Smooth muscle cell of the coronary artery (primary cell): ENCODE results near the gene KLHDC3. TPM values are rescaled to one million over a fixed set of nuclear protein-coding genes. Genes with fewer than 3 reads are reported as not detected.

ENCODE experiments used
- total RNA-seq: library from RNA; depleted of rRNA; stranded (reverse); fragments of >200 nt; gene quantifications from 2 replicates; pipeline ENCODE4 v1.2.3, GENCODE V29; 2014; ENCODE audit warnings: low replicate concordance

Gene KLHDC3, protein sequence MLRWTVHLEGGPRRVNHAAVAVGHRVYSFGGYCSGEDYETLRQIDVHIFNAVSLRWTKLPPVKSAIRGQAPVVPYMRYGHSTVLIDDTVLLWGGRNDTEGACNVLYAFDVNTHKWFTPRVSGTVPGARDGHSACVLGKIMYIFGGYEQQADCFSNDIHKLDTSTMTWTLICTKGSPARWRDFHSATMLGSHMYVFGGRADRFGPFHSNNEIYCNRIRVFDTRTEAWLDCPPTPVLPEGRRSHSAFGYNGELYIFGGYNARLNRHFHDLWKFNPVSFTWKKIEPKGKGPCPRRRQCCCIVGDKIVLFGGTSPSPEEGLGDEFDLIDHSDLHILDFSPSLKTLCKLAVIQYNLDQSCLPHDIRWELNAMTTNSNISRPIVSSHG
- total RNA-seq, result 77.9 and 99.2 TPM in 2 replicates

DNA sequence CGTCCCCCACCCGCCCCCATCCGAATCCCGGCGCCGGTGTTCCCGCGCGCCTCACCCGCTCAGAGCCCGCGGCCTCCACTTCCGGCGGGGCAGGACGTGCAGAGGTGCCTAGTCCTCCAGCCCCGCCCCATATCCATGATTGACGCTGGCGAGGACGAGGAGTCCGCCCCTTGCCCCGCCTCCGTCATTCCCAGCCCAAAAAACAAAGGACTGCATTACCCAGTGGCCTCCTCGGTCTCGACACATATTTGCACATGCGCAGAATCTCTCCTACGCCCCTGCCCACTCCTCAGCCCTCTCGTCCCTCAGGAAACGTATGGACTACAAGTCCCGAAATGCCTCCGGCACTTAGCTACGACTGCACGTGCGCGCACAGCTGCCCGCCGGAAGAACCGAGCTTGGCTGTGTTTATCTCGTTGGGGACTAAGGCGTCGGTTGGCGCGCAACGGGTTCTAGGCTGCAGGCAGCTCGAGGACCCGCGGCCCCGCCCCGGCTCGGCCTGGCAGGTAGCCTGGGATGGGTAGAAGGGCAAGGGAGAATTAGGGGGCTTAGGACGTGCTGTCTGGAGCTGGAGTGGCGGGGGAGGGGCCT, at the start of gene KLHDC3, which contains the start of gene MEA1:
KLHDC3 (plus strand) TSS at position 407 of the 591 bp plus-strand sequence. CDS start 2,944 bp downstream, outside the sequence.
MEA1 (minus strand) TSS at position 104 of the 591 bp plus-strand sequence. CDS start 133 bp downstream, outside the sequence.

DNA sequence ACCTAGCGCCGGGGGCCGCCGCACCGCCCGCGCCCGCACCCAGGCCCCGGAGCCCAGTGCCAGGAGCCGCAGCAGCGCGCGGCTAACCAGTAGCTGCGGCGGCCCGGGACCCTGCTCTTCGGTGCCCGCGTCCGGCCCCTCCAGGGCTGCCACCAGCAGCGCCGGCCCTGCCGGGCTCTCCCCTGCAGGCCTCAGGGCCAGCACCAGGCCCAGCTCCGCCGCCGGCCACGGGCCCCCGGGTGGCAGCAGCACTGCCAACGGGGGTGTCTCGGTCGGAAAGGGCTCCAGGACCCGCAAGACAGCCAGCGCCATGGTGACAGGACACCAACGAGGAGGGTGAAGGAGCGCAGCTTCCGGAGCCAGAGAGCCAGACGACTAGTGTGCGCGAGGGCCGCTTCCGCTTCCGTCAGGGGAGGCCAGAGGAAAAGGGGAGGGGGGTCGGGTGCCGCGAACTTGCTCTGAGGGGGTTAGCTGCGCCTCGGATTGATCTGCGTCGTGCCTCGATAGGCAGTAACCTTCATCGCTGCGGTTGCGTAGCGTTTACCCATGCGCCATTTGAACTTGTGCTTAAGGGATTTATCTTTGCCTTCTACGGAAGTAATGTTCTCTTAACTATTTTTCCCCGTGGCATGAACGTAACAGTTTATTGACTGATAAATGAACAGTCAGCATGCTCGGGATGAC, 35.1 kb upstream of the KLHDC3 start, which contains the start of gene PEX6:
PEX6 (minus strand) TSS at position 343 of the 684 bp plus-strand sequence; CDS start at position 312, 31 bp downstream.

DNA sequence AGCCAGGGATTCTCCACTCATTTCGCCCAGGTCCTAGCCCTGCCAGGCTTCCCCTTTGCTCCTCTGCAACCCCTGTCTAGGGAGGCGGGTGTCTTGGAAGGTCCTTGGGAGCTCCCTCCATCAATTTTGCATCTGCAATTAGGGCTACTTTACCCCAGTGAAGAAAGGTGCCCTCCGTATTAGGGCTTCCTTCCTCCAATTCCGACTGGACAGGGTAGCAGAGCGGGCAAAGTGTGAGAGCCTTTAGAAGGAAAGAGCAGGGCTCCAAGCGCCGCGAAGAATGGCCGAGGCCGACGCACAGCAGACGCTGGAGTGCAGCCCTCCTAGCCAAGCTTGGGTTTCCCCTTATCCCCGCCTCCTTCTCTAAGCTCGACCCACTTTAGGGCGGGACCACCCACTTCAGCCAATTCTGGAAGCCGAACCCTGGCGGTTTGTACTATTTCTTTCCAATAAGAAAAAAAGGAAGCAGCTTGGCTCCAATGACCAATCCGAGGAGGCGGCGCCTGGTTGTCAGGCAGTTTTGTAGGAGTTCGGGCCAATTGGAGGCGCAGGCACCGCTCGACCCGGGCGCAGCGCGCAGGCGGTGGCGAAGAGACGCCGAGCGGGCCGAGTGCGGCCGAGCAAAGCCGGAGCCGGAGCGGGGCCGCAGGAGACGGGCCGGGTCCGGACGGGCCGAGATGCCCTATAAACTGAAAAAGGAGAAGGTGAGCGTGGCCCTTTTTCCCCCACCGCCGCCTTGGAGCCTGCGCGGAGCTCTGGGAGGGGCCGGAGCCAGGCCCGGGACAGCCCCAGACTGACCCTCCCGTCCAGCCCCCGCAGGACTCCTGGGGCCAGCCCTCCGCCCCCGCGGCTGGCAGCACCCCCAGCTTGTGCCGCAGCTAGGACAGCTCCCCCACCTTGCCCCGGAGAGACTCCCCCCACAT, 29.8 kb upstream of the KLHDC3 start, which contains the start of gene PPP2R5D:
PPP2R5D (plus strand) TSS at position 570 of the 923 bp plus-strand sequence; CDS start at position 678, 108 bp downstream.

DNA sequence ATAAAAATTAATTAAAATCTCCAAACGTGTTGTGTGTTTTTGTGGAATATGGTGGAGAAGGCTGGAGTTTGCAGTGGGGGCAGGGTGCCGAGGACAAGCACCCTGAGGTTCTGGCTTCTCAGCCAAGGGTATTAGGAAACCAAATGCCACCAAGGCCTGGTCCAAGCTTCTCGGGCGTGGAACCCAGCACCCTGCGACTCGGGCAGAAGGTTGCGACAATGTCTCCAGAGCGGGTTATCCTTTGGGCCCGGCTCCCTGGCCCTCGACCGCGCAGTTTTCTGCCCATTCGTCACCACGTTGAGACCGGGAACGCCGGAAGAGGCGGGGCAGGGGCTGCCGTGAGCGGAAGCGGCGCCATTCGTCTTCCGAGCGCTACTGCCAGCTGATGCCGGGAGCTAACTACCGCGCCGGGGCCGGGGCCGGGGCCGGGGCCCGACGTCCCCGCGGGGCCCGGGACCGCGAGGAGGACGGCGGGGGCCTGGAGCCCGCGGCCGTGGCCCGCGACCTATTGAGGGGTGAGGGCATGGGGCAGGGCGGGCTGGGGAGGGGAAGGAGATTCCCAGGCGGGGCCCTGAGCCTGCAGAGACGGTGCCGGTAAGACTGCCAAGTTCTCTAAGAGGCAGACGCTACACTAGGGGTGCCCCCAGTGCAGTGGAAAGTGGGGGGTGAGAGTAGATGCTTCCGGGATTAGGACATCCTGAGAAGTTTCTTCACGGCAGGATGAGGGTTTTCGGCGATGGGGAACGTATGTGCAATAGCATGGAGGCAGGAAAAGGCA, 7.4 kb downstream of the KLHDC3 start, which contains the start of gene RRP36:
RRP36 (plus strand) TSS at position 354 of the 778 bp plus-strand sequence; CDS start at position 386, 32 bp downstream.

DNA sequence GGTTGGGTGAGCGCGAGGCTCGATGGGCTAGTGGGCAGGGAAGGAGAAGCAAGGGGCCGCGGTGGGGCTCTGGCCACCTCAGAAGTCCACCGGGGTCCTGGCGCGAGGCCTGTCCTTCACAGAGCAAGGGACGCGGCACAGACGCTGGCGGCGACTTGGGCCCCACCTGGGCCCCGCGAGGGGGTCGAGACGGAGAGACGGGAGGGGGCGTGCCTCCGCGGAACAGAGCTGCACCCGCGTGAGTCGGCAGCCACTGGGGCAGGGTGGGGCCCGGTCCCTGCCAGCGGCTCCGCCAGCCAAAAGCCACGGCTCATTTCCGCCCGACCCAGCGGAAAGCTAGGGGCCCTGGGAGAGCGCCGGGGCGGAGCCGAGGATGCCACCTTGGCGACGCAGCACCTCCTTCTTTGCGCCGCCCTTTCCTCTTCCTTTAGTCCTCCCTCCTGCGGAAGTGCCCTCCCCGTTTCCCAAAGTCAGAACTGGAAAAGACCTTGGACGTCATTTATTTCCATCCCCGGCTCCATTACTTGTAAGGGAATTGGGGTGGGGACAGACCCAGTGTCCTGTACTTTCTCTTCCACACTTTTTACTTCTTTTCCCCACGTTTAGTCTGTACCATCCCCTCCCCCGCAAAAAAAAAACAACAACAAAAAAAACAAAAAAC, 39.6 kb downstream of the KLHDC3 start, which contains the start of gene CUL7:
CUL7 (minus strand) TSS at position 307 of the 661 bp plus-strand sequence. CDS start 1,063 bp downstream, outside the sequence.

DNA sequence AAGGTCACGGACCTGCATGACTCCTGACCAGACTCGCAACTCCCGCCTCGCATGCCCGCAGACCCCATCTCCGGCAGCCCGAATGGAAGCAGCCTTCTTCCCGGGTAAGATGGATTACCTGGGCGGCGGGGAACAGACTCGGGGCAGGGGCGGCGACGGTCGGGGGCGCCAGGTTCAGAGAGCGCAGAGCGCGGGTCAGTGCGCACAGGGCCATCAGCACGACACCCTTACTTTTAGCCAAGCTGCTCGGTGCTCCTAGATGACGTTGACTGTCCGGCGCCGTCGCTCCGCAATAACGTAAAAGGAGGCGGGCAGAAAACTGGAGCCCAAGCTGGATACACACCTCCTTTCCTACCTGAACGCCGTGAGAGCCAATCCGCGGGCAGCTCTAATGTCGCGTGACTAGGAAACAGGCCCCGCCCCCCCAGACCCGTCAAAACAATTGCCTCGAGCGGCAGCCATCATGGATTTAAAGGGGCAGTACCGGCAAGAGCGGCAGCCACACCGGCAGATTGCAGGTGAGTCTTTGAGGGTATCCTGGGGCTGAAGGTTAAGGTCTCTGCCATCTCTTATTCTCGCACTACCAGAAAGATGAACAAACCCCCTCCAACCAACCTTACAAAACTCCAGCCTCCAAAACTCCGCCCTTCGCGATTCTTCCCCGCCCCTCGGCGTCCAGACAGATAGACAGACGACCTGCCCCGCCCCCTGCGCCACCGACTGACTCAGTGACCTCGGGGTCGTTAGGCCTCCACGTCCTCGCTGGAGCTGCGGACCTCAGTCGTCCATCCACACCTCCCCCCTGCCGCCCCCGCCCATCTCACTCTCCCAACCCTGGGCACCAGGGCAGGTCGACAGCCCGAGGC, 45.4 kb downstream of the KLHDC3 start, which contains the start of the genes KLC4 and MRPL2:
KLC4 (plus strand) TSS at position 464 of the 866 bp plus-strand sequence. CDS start 1,705 bp downstream, outside the sequence.
MRPL2 (minus strand) TSS at position 267 of the 866 bp plus-strand sequence; CDS start at position 214, 53 bp downstream.

Other genes starting within 250 kb of the KLHDC3 start
- gene BICRAL, start 232.2 kb upstream of the KLHDC3 start, total RNA-seq, result 3.4 and 4.6 TPM in 2 replicates
- gene RPL7L1, start 134.6 kb upstream of the KLHDC3 start, total RNA-seq, result 43.6 and 81.3 TPM in 2 replicates
- gene PTCRA, start 98.2 kb upstream of the KLHDC3 start, total RNA-seq, result 0.53 TPM in 1 of 2 replicates, not detected in the other
- gene CNPY3, start 84.8 kb upstream of the KLHDC3 start, total RNA-seq, result 26.1 and 29.8 TPM in 2 replicates
- 0.15 TPM in 1 of 2 replicates, not detected in the other for gene GNMT, start 53.5 kb upstream of the KLHDC3 start, total RNA-seq
- gene PEX6, start 35.1 kb upstream of the KLHDC3 start, total RNA-seq, result 27.5 and 28.6 TPM in 2 replicates
- gene PPP2R5D, start 29.7 kb upstream of the KLHDC3 start, total RNA-seq, result 29.6 and 36.7 TPM in 2 replicates
- gene MEA1, start 303 bp upstream of the KLHDC3 start, total RNA-seq, result 56.5 and 67.0 TPM in 2 replicates
- gene RRP36, start 7.4 kb downstream of the KLHDC3 start, total RNA-seq, result 28.5 and 67.1 TPM in 2 replicates
- gene CUL7, start 39.6 kb downstream of the KLHDC3 start, total RNA-seq, result 28.3 and 44.7 TPM in 2 replicates
- 17.6 and 19.8 TPM in 2 replicates for gene MRPL2, start 45.2 kb downstream of the KLHDC3 start, total RNA-seq
- gene KLC4, start 45.4 kb downstream of the KLHDC3 start, total RNA-seq, result 15.2 and 23.5 TPM in 2 replicates
- gene PTK7, start 62.1 kb downstream of the KLHDC3 start, total RNA-seq, result 78.5 and 225 TPM in 2 replicates
- gene SRF, start 157.0 kb downstream of the KLHDC3 start, total RNA-seq, result 11.6 and 20.1 TPM in 2 replicates
- 17.5 and 26.4 TPM in 2 replicates for gene CUL9, start 167.9 kb downstream of the KLHDC3 start, total RNA-seq
- 54.5 and 66.4 TPM in 2 replicates for gene DNPH1, start 215.2 kb downstream of the KLHDC3 start, total RNA-seq
- gene TTBK1, start 229.2 kb downstream of the KLHDC3 start, total RNA-seq, result under 0.01 TPM in 1 of 2 replicates, not detected in the other